Upper lobe of left lung (tissue), 6 donors: ENCODE results near the gene IRF3. TPM values are rescaled to one million over a fixed set of nuclear protein-coding genes. Genes with fewer than 3 reads are reported as not detected.

Experiments used
- ATAC-seq, 2 donors: fragments of 200-7000 bp; cut with Tn5 transposase; one replicate each; pipeline ENCODE4 v1.9.1; 2022; ENCODE audit warnings: mild to moderate bottlenecking in 2 of 2, moderate library complexity in 2 of 2; ENCODE audit not compliant: low FRiP score in 2 of 2
- DNase-seq, 2 donors: peaks; one replicate each; pipeline ENCODE4 v3.0.0-alpha.2; 2019 to 2020
- H3K27ac ChIP-seq, 4 donors: fragments of 200-600 bp; sonication (generic); one replicate each; pipeline ENCODE4 v1.5.1; 2016 to 2019
- H3K27me3 ChIP-seq, 4 donors: fragments of 200-600 bp; sonication (generic); one replicate each; pipeline ENCODE4 v1.5.1; 2017 to 2019
- H3K36me3 ChIP-seq, 4 donors: fragments of 200-600 bp; sonication (generic); one replicate each; pipeline ENCODE4 v1.5.1; 2016 to 2019
- H3K4me1 ChIP-seq, 4 donors: fragments of 200-600 bp; sonication (generic); one replicate each; pipeline ENCODE4 v1.5.1; 2018 to 2019
- H3K4me3 ChIP-seq, 4 donors: fragments of 200-600 bp; sonication (generic); one replicate each; pipeline ENCODE4 v1.5.1; 2017 to 2019; ENCODE audit warnings: mild to moderate bottlenecking in 2 of 4, moderate library complexity in 1 of 4
- H3K9me3 ChIP-seq, 4 donors: fragments of 200-600 bp; sonication (generic); one replicate each; pipeline ENCODE4 v1.5.1; 2018 to 2019
- EP300 ChIP-seq, 4 donors: sonication (generic); formaldehyde crosslinking; IDR thresholded peaks; one replicate each; pipeline ENCODE4 v1.5.1; 2017; ENCODE audit warnings: antibody characterized with exemption in 4 of 4, control low read depth in 2 of 4
- POLR2A ChIP-seq, 4 donors: fragments of 450-650 bp; IDR thresholded peaks; one replicate each; pipeline ENCODE4 v1.5.1; 2016 to 2017; ENCODE audit warnings: antibody characterized with exemption in 4 of 4, mild to moderate bottlenecking in 2 of 4
- POLR2AphosphoS5 ChIP-seq, 2 donors: sonication (generic); formaldehyde crosslinking; IDR thresholded peaks; one replicate each; pipeline ENCODE4 v1.5.1; 2017; ENCODE audit warnings: antibody characterized with exemption in 2 of 2
- WGBS, 2 donors: methylation state at CpG; one replicate each; pipeline ENCODE4 v1.1.5; 2017 to 2018; 5-methylcytosine and 5-hydroxymethylcytosine counted together
- total RNA-seq, 6 donors: library from RNA; depleted of rRNA in 4 of 6; stranded (reverse); fragments of >200 nt in 4 of 6; gene quantifications; one replicate each; pipeline versions ENCODE4 v1.1.0 to v1.2.1, GENCODE V29; 2016 to 2021
- TF ChIP-seq, protein P1 (sequence below), 6 experiments: fragments of 450-650 bp in 4 of 6; fragments of 200-600 bp in 2 of 6; sonication (generic) in 2 of 6; IDR thresholded peaks; one replicate each; pipeline ENCODE4 v1.5.1; 2016 to 2019; ENCODE audit warnings: antibody characterized with exemption in 6 of 6
- donor health status: DM: no; HTN: no; CAD: no; lungs with moderate emphysema.
- donor health status: DM: no; HTN: yes; CAD: no; lungs with severe emphysema.

IRF3 gene
- total RNA-seq, 6 donors from 2014 or later: 50.5 to 210 (median 99.1) TPM

DNA sequence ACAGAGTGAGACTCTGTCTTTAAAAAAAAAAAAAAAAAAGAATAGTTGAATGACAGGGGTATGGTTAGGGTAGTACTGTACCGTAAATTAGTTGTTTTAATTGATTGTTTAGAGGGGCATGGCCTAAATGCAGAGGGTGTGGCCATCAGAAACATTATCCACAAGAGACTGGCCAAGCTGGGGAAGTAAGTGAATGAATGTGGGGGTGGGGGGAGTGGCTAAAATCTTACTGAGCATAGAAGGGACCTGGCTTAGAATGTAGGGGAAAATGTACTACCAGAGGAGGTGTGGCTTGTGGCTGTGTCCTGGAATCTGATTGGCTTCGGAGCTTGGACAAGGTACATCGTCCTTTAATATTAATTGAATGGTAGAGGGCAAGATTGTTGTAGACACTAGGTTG, 3.9 kb upstream of the IRF3 start:
- no peaks in the 10 kb centered on the region for H3K9me3 ChIP-seq
- H3K4me1 ChIP-seq: peaks cover 15 to 25% (median 17%) of the 10 kb centered on the region in 4 donors
- 85 to 95% methylated on average over 3 of the region's 3 CpGs for WGBS, 2 donors
- ATAC-seq (no peak), DNase-seq (no peak)
- H3K36me3 ChIP-seq: no peaks in the 10 kb centered on the region
- no peaks in the 10 kb centered on the region for H3K27me3 ChIP-seq
- H3K4me3 ChIP-seq: no peak overlapping the region
- no peak for TF ChIP-seq POLR2AphosphoS5 (IDR thresholded peaks at IDR 0.05)
- no peak for TF ChIP-seq POLR2A (IDR thresholded peaks at IDR 0.05)
- TF ChIP-seq, protein P1, sequence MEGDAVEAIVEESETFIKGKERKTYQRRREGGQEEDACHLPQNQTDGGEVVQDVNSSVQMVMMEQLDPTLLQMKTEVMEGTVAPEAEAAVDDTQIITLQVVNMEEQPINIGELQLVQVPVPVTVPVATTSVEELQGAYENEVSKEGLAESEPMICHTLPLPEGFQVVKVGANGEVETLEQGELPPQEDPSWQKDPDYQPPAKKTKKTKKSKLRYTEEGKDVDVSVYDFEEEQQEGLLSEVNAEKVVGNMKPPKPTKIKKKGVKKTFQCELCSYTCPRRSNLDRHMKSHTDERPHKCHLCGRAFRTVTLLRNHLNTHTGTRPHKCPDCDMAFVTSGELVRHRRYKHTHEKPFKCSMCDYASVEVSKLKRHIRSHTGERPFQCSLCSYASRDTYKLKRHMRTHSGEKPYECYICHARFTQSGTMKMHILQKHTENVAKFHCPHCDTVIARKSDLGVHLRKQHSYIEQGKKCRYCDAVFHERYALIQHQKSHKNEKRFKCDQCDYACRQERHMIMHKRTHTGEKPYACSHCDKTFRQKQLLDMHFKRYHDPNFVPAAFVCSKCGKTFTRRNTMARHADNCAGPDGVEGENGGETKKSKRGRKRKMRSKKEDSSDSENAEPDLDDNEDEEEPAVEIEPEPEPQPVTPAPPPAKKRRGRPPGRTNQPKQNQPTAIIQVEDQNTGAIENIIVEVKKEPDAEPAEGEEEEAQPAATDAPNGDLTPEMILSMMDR (IDR thresholded peaks at IDR 0.05): no peak
- TF ChIP-seq EP300 (IDR thresholded peaks at IDR 0.05): no peak
- no peak overlapping the region for H3K27ac ChIP-seq

DNA sequence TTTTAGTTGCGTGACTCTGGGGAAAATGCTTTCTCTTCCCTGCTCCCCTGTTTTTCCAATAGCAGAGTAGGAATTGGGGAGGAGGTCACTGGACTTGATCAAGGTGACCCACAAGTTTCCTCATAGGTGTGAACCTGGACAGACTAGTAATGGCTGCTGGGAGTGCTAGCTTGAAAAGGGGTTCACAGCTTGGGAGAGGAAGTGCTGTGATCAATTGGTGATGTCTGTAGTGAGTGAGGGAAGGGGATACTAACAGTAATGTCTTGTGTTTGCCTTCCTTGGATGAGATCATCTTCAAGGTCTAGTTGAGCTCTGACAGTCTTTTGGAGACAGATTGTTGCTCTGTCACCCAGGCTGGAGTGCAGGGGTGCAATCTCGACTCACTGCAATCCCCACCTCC, 1.8 kb upstream of the IRF3 start:
- Histone ChIP-seq H3K4me3 (no peak overlapping the region), H3K36me3 (peaks cover 0 to 8% (median 5%) of the 10 kb centered on the region in 4 donors), H3K4me1 (peaks cover 23 to 38% (median 26%) of the 10 kb centered on the region in 4 donors), H3K27ac (no peak overlapping the region), H3K27me3 (no peaks in the 10 kb centered on the region), H3K9me3 (no peaks in the 10 kb centered on the region)
- DNase-seq: no peak
- 97 to 100% methylated on average over 2 of the region's 2 CpGs for WGBS, 2 donors
- TF ChIP-seq POLR2AphosphoS5 (IDR thresholded peaks at IDR 0.05): no peak
- TF ChIP-seq, protein P1 (IDR thresholded peaks at IDR 0.05): no peak
- TF ChIP-seq POLR2A (IDR thresholded peaks at IDR 0.05): no peak
- TF ChIP-seq EP300 (IDR thresholded peaks at IDR 0.05): no peak
- no peak for ATAC-seq

DNA sequence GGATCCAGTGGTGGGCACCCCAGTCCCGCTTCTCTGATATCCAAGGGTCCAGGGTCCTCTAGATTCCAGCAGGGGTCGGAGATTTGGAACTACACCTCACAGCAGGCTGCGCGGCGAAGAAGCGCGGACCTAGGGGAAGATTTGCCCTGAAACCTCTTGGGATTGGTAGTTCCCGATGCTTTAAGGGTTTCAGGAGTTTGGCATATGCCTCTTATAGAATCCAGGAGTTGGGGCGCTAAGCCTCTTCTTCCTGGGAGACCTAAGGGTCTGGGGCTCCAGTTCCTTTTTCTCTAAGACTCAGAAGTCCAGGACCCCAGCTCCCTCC, 425 bp upstream of the IRF3 start:
- DNase-seq: no peak
- peaks cover 17 to 29% (median 20%) of the 10 kb centered on the region in 4 donors for H3K4me1 ChIP-seq
- peaks cover 3 to 22% (median 19%) of the 10 kb centered on the region in 4 donors for H3K36me3 ChIP-seq
- H3K27me3 ChIP-seq: no peaks in the 10 kb centered on the region
- TF ChIP-seq POLR2A (IDR thresholded peaks at IDR 0.05): no peak
- TF ChIP-seq, protein P1 (IDR thresholded peaks at IDR 0.05): no peak
- 0 to 2% methylated on average over 9 of the region's 9 CpGs for WGBS, 2 donors
- peak overlapping the region; percentile 53 to 80 (median 72) for H3K4me3 ChIP-seq
- H3K9me3 ChIP-seq: no peaks in the 10 kb centered on the region
- H3K27ac ChIP-seq: peak overlapping the region; percentile 82 to 93 (median 86)
- ATAC-seq: no peak

DNA sequence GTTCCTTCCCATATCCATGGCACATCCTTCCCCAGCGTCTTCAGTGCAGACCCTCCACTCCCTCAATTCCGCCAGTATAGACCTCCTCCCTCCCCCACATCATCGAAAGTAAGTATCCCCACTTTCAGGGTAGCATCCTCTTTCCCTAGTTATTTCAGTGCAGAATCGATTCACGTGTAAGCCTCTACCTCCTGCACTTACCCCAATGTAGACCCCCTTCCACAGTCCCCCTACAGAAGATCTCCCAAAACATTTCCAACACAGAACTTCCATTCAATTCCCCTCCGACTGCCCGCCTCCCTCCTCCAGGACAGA, 664 bp downstream of the IRF3 start:
- Histone ChIP-seq H3K27ac (peak overlapping the region; percentile 82 to 93 (median 86)), H3K4me1 (peaks cover 17 to 29% (median 20%) of the 10 kb centered on the region in 4 donors), H3K9me3 (no peaks in the 10 kb centered on the region), H3K4me3 (peak overlapping the region; percentile 63 to 80 (median 72)), H3K27me3 (no peaks in the 10 kb centered on the region), H3K36me3 (peaks cover 3 to 33% (median 29%) of the 10 kb centered on the region in 4 donors)
- WGBS, 2 donors: 0 to 1% methylated on average over 7 of the region's 7 CpGs
- TF ChIP-seq, protein P1 (IDR thresholded peaks at IDR 0.05): no peak
- TF ChIP-seq POLR2AphosphoS5 (IDR thresholded peaks at IDR 0.05) (no peak), POLR2A (IDR thresholded peaks at IDR 0.05) (no peak), EP300 (IDR thresholded peaks at IDR 0.05) (no peak)
- ATAC-seq (no peak), DNase-seq (no peak)
